Astrocyte (in vitro differentiated cells and primary cell): ENCODE measurements around the gene GARIN5A.

Experiments
- EZH2 ChIP-seq: IDR thresholded peaks from 2 replicates; pipeline ENCODE4 v1.6.1; 2012; ENCODE audit warnings: mild to moderate bottlenecking, low read length, inconsistent platforms; ENCODE audit not compliant: insufficient read depth
- TF ChIP-seq, protein P1 (sequence below): IDR thresholded peaks from 2 replicates; pipeline ENCODE4 v1.5.1; 2011; ENCODE audit warnings: low read depth, mild to moderate bottlenecking, inconsistent platforms, low read length, moderate library complexity; ENCODE audit not compliant: insufficient read depth

GRCh38 chr19:50476224-50476906 is at the start of gene GARIN5A, which contains the start of gene EMC10:
- TF ChIP-seq, protein P1, sequence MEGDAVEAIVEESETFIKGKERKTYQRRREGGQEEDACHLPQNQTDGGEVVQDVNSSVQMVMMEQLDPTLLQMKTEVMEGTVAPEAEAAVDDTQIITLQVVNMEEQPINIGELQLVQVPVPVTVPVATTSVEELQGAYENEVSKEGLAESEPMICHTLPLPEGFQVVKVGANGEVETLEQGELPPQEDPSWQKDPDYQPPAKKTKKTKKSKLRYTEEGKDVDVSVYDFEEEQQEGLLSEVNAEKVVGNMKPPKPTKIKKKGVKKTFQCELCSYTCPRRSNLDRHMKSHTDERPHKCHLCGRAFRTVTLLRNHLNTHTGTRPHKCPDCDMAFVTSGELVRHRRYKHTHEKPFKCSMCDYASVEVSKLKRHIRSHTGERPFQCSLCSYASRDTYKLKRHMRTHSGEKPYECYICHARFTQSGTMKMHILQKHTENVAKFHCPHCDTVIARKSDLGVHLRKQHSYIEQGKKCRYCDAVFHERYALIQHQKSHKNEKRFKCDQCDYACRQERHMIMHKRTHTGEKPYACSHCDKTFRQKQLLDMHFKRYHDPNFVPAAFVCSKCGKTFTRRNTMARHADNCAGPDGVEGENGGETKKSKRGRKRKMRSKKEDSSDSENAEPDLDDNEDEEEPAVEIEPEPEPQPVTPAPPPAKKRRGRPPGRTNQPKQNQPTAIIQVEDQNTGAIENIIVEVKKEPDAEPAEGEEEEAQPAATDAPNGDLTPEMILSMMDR: no peak
- no peak for TF ChIP-seq EZH2
